Gastrocnemius medialis (tissue), 4 donors: ENCODE measurements around the gene CLCN6. TPM values are rescaled to one million over a fixed set of nuclear protein-coding genes. Genes with fewer than 3 reads are reported as not detected.

ENCODE experiments used
- ATAC-seq, 2 donors: fragments of 150-250 bp; one replicate each; pipeline ENCODE4 v1.9.1; 2016
- DNase-seq, 2 donors: peaks; one replicate each; pipeline ENCODE4 v3.0.0-alpha.2; 2019
- H3K27ac ChIP-seq, 4 donors: fragments of 200-600 bp; sonication (generic); 1 replicate in 1 of 4; 2 replicates in 3 of 4; pipeline ENCODE4 v1.5.1; 2016 to 2018; ENCODE audit warnings: mild to moderate bottlenecking in 2 of 4, moderate library complexity in 1 of 4
- H3K27me3 ChIP-seq, 3 donors: fragments of 200-600 bp; sonication (generic) in 2 of 3; 1 replicate in 1 of 3; 2 replicates in 2 of 3; pipeline versions ENCODE4 v1.5.1 to v1.6.0; 2016 to 2019; ENCODE audit warnings: mild to moderate bottlenecking in 1 of 3, moderate library complexity in 1 of 3
- H3K36me3 ChIP-seq, 2 donors: fragments of 200-600 bp; sonication (generic) in 1 of 2; one replicate each; pipeline ENCODE4 v1.5.1; 2017 to 2018
- H3K4me1 ChIP-seq, 2 donors: fragments of 200-600 bp; sonication (generic) in 1 of 2; one replicate each; pipeline ENCODE4 v1.5.1; 2016 to 2017; ENCODE audit warnings: mild to moderate bottlenecking in 2 of 2
- H3K4me3 ChIP-seq, 4 donors: fragments of 200-600 bp; sonication (generic) in 3 of 4; 1 replicate in 1 of 4; 2 replicates in 3 of 4; pipeline ENCODE4 v1.5.1; 2016 to 2019; ENCODE audit warnings: mild to moderate bottlenecking in 2 of 4
- H3K9me3 ChIP-seq, 3 donors: fragments of 200-600 bp; sonication (generic) in 2 of 3; 1 replicate in 1 of 3; 2 replicates in 2 of 3; pipeline ENCODE4 v1.5.1; 2016 to 2019
- CTCF ChIP-seq, 5 experiments: fragments of 450-650 bp in 3 of 5; fragments of 200-600 bp in 2 of 5; sonication (generic) in 2 of 5; IDR thresholded peaks in 4 of 5; conservative IDR thresholded peaks in 1 of 5; 1 replicate in 4 of 5; 2 replicates in 1 of 5; pipeline ENCODE4 v1.5.1; 2016 to 2019; ENCODE audit warnings: antibody characterized with exemption in 5 of 5, mild to moderate bottlenecking in 3 of 5, moderate library complexity in 3 of 5
- POLR2A ChIP-seq, 2 donors: fragments of 450-650 bp; IDR thresholded peaks; one replicate each; pipeline ENCODE4 v1.6.1; 2017; ENCODE audit warnings: antibody characterized with exemption in 2 of 2, mild to moderate bottlenecking in 2 of 2, moderate library complexity in 2 of 2
- in situ Hi-C, 4 donors: fragments of 200-750 bp; cut with MboI; loops; one replicate each; pipeline versions ENCODE4 v1.15.0 to v1.8.0; 2017; ENCODE audit warnings: low sequenced_read_pairs in 4 of 4
- intact Hi-C: fragments of 100-400 bp; cut with DNase I; formaldehyde crosslinking; loops from one replicate; pipeline ENCODE4 v1.15.1; 2023; ENCODE audit warnings: low total_unique reads
- total RNA-seq, 4 donors: library from RNA; depleted of rRNA; stranded (reverse); fragments of >200 nt; gene quantifications; one replicate each; pipeline versions ENCODE4 v1.1.0 to v1.2.3, GENCODE V29; 2016

The CLCN6 gene
- total RNA-seq, 4 donors from 2014 or later: 7.1 to 11.9 (median 9.5) TPM

- Histone ChIP-seq H3K27me3 (no peaks in the 10 kb centered on the region), H3K4me1 (peaks cover 22 to 44% of the 10 kb centered on the region in 2 donors), H3K4me3 (no peak overlapping the region), H3K9me3 (no peaks in the 10 kb centered on the region), H3K36me3 (peaks cover 0 to 55% of the 10 kb centered on the region in 2 donors), H3K27ac (peak overlapping the region; percentile 90 to 99 (median 97))
- ATAC-seq (no peak), DNase-seq (peak in 1 of 2 donors; percentile 31)
- intact Hi-C loops: no loop called here
- in situ Hi-C loops: no loop called here
- TF ChIP-seq POLR2A (IDR thresholded peaks at IDR 0.05) (no peak), CTCF (IDR thresholded peaks at IDR 0.05 in 4 of 5, conservative IDR thresholded peaks at IDR 0.05 in 1 of 5) (no peak)
These were observed 10.6 kb upstream of the CLCN6 start for GRCh38 chr1:11795238-11795890.

- Histone ChIP-seq H3K36me3 (peaks cover 0 to 64% of the 10 kb centered on the region in 2 donors), H3K9me3 (no peaks in the 10 kb centered on the region), H3K27me3 (no peaks in the 10 kb centered on the region), H3K27ac (peak overlapping the region; percentile 90 to 99 (median 97)), H3K4me3 (no peak overlapping the region), H3K4me1 (peaks cover 23 to 39% of the 10 kb centered on the region in 2 donors)
- TF ChIP-seq POLR2A (IDR thresholded peaks at IDR 0.05) (peak in 1 of 2 donors; percentile 23), CTCF (IDR thresholded peaks at IDR 0.05 in 4 of 5, conservative IDR thresholded peaks at IDR 0.05 in 1 of 5) (no peak)
- intact Hi-C loops (no loop called here), in situ Hi-C loops (no loop called here)
- ATAC-seq: no peak
- peak in 1 of 2 donors; percentile 39 for DNase-seq
These were observed 9.8 kb upstream of the CLCN6 start for GRCh38 chr1:11796036-11796828.

- ATAC-seq (peak in 1 of 2 donors; percentile 46), DNase-seq (peak in 1 of 2 donors; percentile 14)
- peaks cover 0 to 56% of the 10 kb centered on the region in 2 donors for H3K36me3 ChIP-seq
- intact Hi-C loops: no loop called here
- peak overlapping the region; percentile 90 to 99 (median 97) for H3K27ac ChIP-seq
- no peaks in the 10 kb centered on the region for H3K9me3 ChIP-seq
- in situ Hi-C loops: no loop called here
- peaks cover 19 to 36% of the 10 kb centered on the region in 2 donors for H3K4me1 ChIP-seq
- no peaks in the 10 kb centered on the region for H3K27me3 ChIP-seq
- TF ChIP-seq POLR2A (IDR thresholded peaks at IDR 0.05): peak in 1 of 2 donors; percentile 11
- no peak for TF ChIP-seq CTCF (IDR thresholded peaks at IDR 0.05 in 4 of 5, conservative IDR thresholded peaks at IDR 0.05 in 1 of 5)
- H3K4me3 ChIP-seq: no peak overlapping the region
These were observed 8.3 kb upstream of the CLCN6 start for GRCh38 chr1:11797525-11798216.

- in situ Hi-C loops: no loop called here
- H3K27ac ChIP-seq: peak overlapping the region; percentile 46 to 99 (median 94)
- no peak for ATAC-seq
These were observed 6.9 kb upstream of the CLCN6 start for GRCh38 chr1:11799099-11799498.

More at GRCh38 chr1:11799099-11799498, 6.9 kb upstream of the CLCN6 start:
- no peaks in the 10 kb centered on the region for H3K27me3 ChIP-seq
- peaks cover 0 to 46% of the 10 kb centered on the region in 2 donors for H3K36me3 ChIP-seq
- DNase-seq: peak in 1 of 2 donors; percentile 13
- intact Hi-C loops: no loop called here
- no peak for TF ChIP-seq CTCF (IDR thresholded peaks at IDR 0.05 in 4 of 5, conservative IDR thresholded peaks at IDR 0.05 in 1 of 5)
- TF ChIP-seq POLR2A (IDR thresholded peaks at IDR 0.05): no peak
- H3K4me3 ChIP-seq: no peak overlapping the region
- peaks cover 27 to 48% of the 10 kb centered on the region in 2 donors for H3K4me1 ChIP-seq
- H3K9me3 ChIP-seq: no peaks in the 10 kb centered on the region
